Mesendoderm (in vitro differentiated cells): Measurements from ENCODE around the gene RERG.

Experiments used
- DNase-seq: peaks from one replicate; pipeline ENCODE4 v3.0.0; 2013
- H2AK5ac ChIP-seq: 2 replicates; pipeline ENCODE4 v1.6.1; 2013; ENCODE audit warnings: low read length, inconsistent platforms
- H2BK120ac ChIP-seq: 2 replicates; pipeline ENCODE4 v1.6.1; 2013; ENCODE audit warnings: low read depth, mild to moderate bottlenecking, low read length, moderate library complexity, mixed read lengths
- H2BK15ac ChIP-seq: replicated peaks from 2 replicates; pipeline ENCODE4 v1.6.1; 2013; ENCODE audit warnings: low read depth, mild to moderate bottlenecking, moderate library complexity
- H2BK5ac ChIP-seq: 2 replicates; pipeline ENCODE4 v1.6.1; 2013; ENCODE audit warnings: low read length, inconsistent platforms
- H3K18ac ChIP-seq: 2 replicates; pipeline ENCODE4 v1.6.1; 2013; ENCODE audit warnings: mild to moderate bottlenecking, low read length, mixed read lengths
- H3K23ac ChIP-seq: one replicate; pipeline ENCODE4 v1.6.1; 2013; ENCODE audit warnings: low read length
- H3K27ac ChIP-seq: 2 replicates; pipeline ENCODE4 v1.5.1; 2013; ENCODE audit warnings: low read depth, mild to moderate bottlenecking, inconsistent platforms, low read length, moderate library complexity
- H3K27me3 ChIP-seq: 2 replicates; pipeline ENCODE4 v1.6.1; 2013; ENCODE audit warnings: low read length, control low read depth, mild to moderate bottlenecking, inconsistent platforms; ENCODE audit not compliant: insufficient read depth, poor library complexity
- H3K36me3 ChIP-seq: 2 replicates; pipeline ENCODE4 v1.6.1; 2013; ENCODE audit warnings: low read length, inconsistent platforms; ENCODE audit not compliant: control insufficient read depth, insufficient read depth
- H3K4ac ChIP-seq: one replicate; pipeline ENCODE4 v1.6.1; 2013; ENCODE audit warnings: low read depth, mild to moderate bottlenecking, low read length, moderate library complexity
- H3K4me1 ChIP-seq: 2 replicates; pipeline ENCODE4 v1.6.1; 2013; ENCODE audit warnings: low read depth, low read length, inconsistent platforms; ENCODE audit not compliant: control insufficient read depth
- H3K4me2 ChIP-seq: 2 replicates; pipeline ENCODE4 v1.6.1; 2013; ENCODE audit warnings: low read length
- H3K4me3 ChIP-seq: 2 replicates; pipeline ENCODE4 v1.5.1; 2013; ENCODE audit warnings: mild to moderate bottlenecking, low read length
- H3K56ac ChIP-seq: one replicate; pipeline ENCODE4 v1.6.1; 2013; ENCODE audit warnings: low read length
- H3K79me1 ChIP-seq: 2 replicates; pipeline ENCODE4 v1.6.1; 2013; ENCODE audit warnings: low read length, inconsistent platforms
- H3K79me2 ChIP-seq: 2 replicates; pipeline ENCODE4 v1.6.1; 2013; ENCODE audit warnings: mild to moderate bottlenecking, low read length; ENCODE audit not compliant: control insufficient read depth, insufficient read depth
- H3K9ac ChIP-seq: 2 replicates; pipeline ENCODE4 v1.6.1; 2013; ENCODE audit warnings: low read length, inconsistent platforms
- H4K5ac ChIP-seq: one replicate; pipeline ENCODE4 v1.6.1; 2013; ENCODE audit warnings: low read length
- H4K8ac ChIP-seq: one replicate; pipeline ENCODE4 v1.6.1; 2013; ENCODE audit warnings: low read depth, mild to moderate bottlenecking, control low read depth, low read length, moderate library complexity
- WGBS: extraction: QIAGEN DNeasy Blood & Tissue Kit; methylation state at CpG from one replicate; pipeline ENCODE4 v1.1.7; 2013; ENCODE audit warnings: low lambda C conversion rate, missing lambda C conversion rate; ENCODE audit not compliant: insufficient coverage; ENCODE audit errors: extremely low coverage; 5-methylcytosine and 5-hydroxymethylcytosine counted together

RERG gene

GRCh38 chr12:15256761-15257160 lies 35.5 kb upstream of the RERG start:
- no peaks in the 10 kb centered on the region for H3K36me3 ChIP-seq
- no peak overlapping the region for H2BK120ac ChIP-seq
- no peak overlapping the region for H2AK5ac ChIP-seq
- no peak overlapping the region for H2BK5ac ChIP-seq
- no peaks in the 10 kb centered on the region for H3K4me1 ChIP-seq
- H3K4me2 ChIP-seq, result no peak overlapping the region
- no peak overlapping the region for H4K8ac ChIP-seq
- H4K5ac ChIP-seq, result no peak overlapping the region
- no peaks in the 10 kb centered on the region for H3K79me1 ChIP-seq
- no peak for DNase-seq
- H3K23ac ChIP-seq, result no peak overlapping the region
- WGBS, result no CpG with 5 or more reads among the region's 4 CpGs
- no peak overlapping the region for H3K9ac ChIP-seq
- H2BK15ac ChIP-seq, result no peak overlapping the region
- no peak overlapping the region for H3K56ac ChIP-seq
- H3K27me3 ChIP-seq, result no peaks in the 10 kb centered on the region
- H3K4ac ChIP-seq, result no peak overlapping the region
- no peaks in the 10 kb centered on the region for H3K79me2 ChIP-seq
- no peak overlapping the region for H3K4me3 ChIP-seq
- H3K18ac ChIP-seq, result no peak overlapping the region
- H3K27ac ChIP-seq, result no peak overlapping the region

- Histone ChIP-seq H4K8ac (no peak overlapping the region), H3K4ac (no peak overlapping the region), H3K23ac (no peak overlapping the region), H3K4me2 (no peak overlapping the region), H3K79me2 (no peaks in the 10 kb centered on the region), H2BK15ac (no peak overlapping the region), H2AK5ac (no peak overlapping the region), H3K56ac (no peak overlapping the region), H3K9ac (no peak overlapping the region), H3K27ac (no peak overlapping the region), H3K4me1 (no peaks in the 10 kb centered on the region), H3K79me1 (no peaks in the 10 kb centered on the region), H3K18ac (no peak overlapping the region), H2BK120ac (no peak overlapping the region), H4K5ac (no peak overlapping the region), H2BK5ac (no peak overlapping the region), H3K36me3 (no peaks in the 10 kb centered on the region), H3K4me3 (no peak overlapping the region), H3K27me3 (no peaks in the 10 kb centered on the region)
- WGBS, result no CpG with 5 or more reads among the region's 1 CpG
- DNase-seq, result peak; percentile 48
Measured at GRCh38 chr12:15253990-15254389, 32.8 kb upstream of the RERG start.

- Histone ChIP-seq H3K4me3 (no peak overlapping the region), H3K79me1 (no peaks in the 10 kb centered on the region), H3K27me3 (no peaks in the 10 kb centered on the region), H3K4me2 (no peak overlapping the region), H3K79me2 (no peaks in the 10 kb centered on the region), H3K36me3 (no peaks in the 10 kb centered on the region), H4K8ac (no peak overlapping the region), H3K9ac (no peak overlapping the region), H3K4me1 (no peaks in the 10 kb centered on the region), H3K56ac (no peak overlapping the region), H3K27ac (no peak overlapping the region), H3K4ac (no peak overlapping the region), H3K18ac (no peak overlapping the region), H3K23ac (no peak overlapping the region), H2BK15ac (no peak overlapping the region), H2BK5ac (no peak overlapping the region), H2BK120ac (no peak overlapping the region), H2AK5ac (no peak overlapping the region), H4K5ac (no peak overlapping the region)
- WGBS, result no CpG with 5 or more reads among the region's 4 CpGs
- DNase-seq, result no peak
Measured at GRCh38 chr12:15244926-15245325, 23.7 kb upstream of the RERG start.

- no peak for DNase-seq
Measured at GRCh38 chr12:15244341-15244740, 23.1 kb upstream of the RERG start.

GRCh38 chr12:15243102-15243501 lies 21.9 kb upstream of the RERG start:
- no peak overlapping the region for H4K5ac ChIP-seq
- no peak overlapping the region for H3K4me2 ChIP-seq
- no peak overlapping the region for H4K8ac ChIP-seq

More at GRCh38 chr12:15244341-15244740, 23.1 kb upstream of the RERG start:
- no peaks in the 10 kb centered on the region for H3K79me1 ChIP-seq
- no peak overlapping the region for H3K4me2 ChIP-seq
- H3K36me3 ChIP-seq, result no peaks in the 10 kb centered on the region
- H4K5ac ChIP-seq, result no peak overlapping the region
- H3K9ac ChIP-seq, result no peak overlapping the region
- no peaks in the 10 kb centered on the region for H3K27me3 ChIP-seq
- no peak overlapping the region for H2BK5ac ChIP-seq
- H3K79me2 ChIP-seq, result no peaks in the 10 kb centered on the region
- H3K4ac ChIP-seq, result no peak overlapping the region
- no peak overlapping the region for H3K56ac ChIP-seq
- H3K18ac ChIP-seq, result no peak overlapping the region
- no CpG with 5 or more reads among the region's 2 CpGs for WGBS
- H2AK5ac ChIP-seq, result no peak overlapping the region
- no peak overlapping the region for H2BK15ac ChIP-seq
- H3K27ac ChIP-seq, result no peak overlapping the region
- no peak overlapping the region for H2BK120ac ChIP-seq
- H3K23ac ChIP-seq, result no peak overlapping the region
- no peak overlapping the region for H4K8ac ChIP-seq
- H3K4me3 ChIP-seq, result no peak overlapping the region
- no peaks in the 10 kb centered on the region for H3K4me1 ChIP-seq

GRCh38 chr12:15240898-15241297 lies 19.7 kb upstream of the RERG start:
- H3K9ac ChIP-seq, result no peak overlapping the region
- no peak overlapping the region for H3K4me3 ChIP-seq
- H3K4ac ChIP-seq, result no peak overlapping the region
- no peaks in the 10 kb centered on the region for H3K79me1 ChIP-seq
- no CpG with 5 or more reads among the region's 4 CpGs for WGBS
- H3K56ac ChIP-seq, result no peak overlapping the region
- no peak for DNase-seq
- no peak overlapping the region for H3K27ac ChIP-seq
- no peaks in the 10 kb centered on the region for H3K4me1 ChIP-seq
- no peak overlapping the region for H3K18ac ChIP-seq
- no peak overlapping the region for H2BK5ac ChIP-seq
- no peaks in the 10 kb centered on the region for H3K79me2 ChIP-seq
- H4K5ac ChIP-seq, result no peak overlapping the region
- H3K4me2 ChIP-seq, result no peak overlapping the region
- no peak overlapping the region for H3K23ac ChIP-seq
- H2BK120ac ChIP-seq, result no peak overlapping the region
- H2BK15ac ChIP-seq, result no peak overlapping the region
- no peak overlapping the region for H4K8ac ChIP-seq
- H3K36me3 ChIP-seq, result no peaks in the 10 kb centered on the region
- H3K27me3 ChIP-seq, result no peaks in the 10 kb centered on the region
- H2AK5ac ChIP-seq, result no peak overlapping the region

More at GRCh38 chr12:15243102-15243501, 21.9 kb upstream of the RERG start:
- WGBS, result 100% methylated on average over 1 of the region's 3 CpGs
- DNase-seq, result no peak
- Histone ChIP-seq H3K79me1 (no peaks in the 10 kb centered on the region), H3K4me3 (no peak overlapping the region), H3K27ac (no peak overlapping the region), H2AK5ac (no peak overlapping the region), H3K18ac (no peak overlapping the region), H3K36me3 (no peaks in the 10 kb centered on the region), H3K27me3 (no peaks in the 10 kb centered on the region), H3K4ac (no peak overlapping the region), H2BK5ac (no peak overlapping the region), H3K9ac (no peak overlapping the region), H3K79me2 (no peaks in the 10 kb centered on the region), H3K56ac (no peak overlapping the region), H2BK15ac (no peak overlapping the region), H2BK120ac (no peak overlapping the region), H3K4me1 (no peaks in the 10 kb centered on the region), H3K23ac (no peak overlapping the region)
